ENCODE measurements around the gene ZNF74. TPM values are rescaled to one million over a fixed set of nuclear protein-coding genes. Genes with fewer than 3 reads are reported as not detected.

The ZNF74 gene
- polyA plus RNA-seq, 3 donors, result 1.9 to 4.8 (median 1.9) TPM

GRCh38 chr22:20397498-20397897 is 3.5 kb downstream of the ZNF74 start:
- WGBS (ENCODE audit: insufficient coverage), result no CpG with 5 or more reads among the region's 2 CpGs
- intact Hi-C loops (cut with micrococcal nuclease), result no loop called here

GRCh38 chr22:20398420-20398819 is 4.5 kb downstream of the ZNF74 start:
- peaks cover 0 to 1% (median 0%) of the 10 kb centered on the region in 3 donors for H3K27me3 Mint-ChIP-seq (ENCODE audit: low read depth in 3 of 3)
- WGBS (ENCODE audit: insufficient coverage), result no CpG with 5 or more reads among the region's 5 CpGs
- Histone ChIP-seq H4K20me1 (ENCODE audit: insufficient read depth, low read length) (no peaks in the 10 kb centered on the region), H2AFZ (ENCODE audit: insufficient read depth, low read depth, low read length, poor library complexity, severe bottlenecking) (no peak overlapping the region), H3K27ac (ENCODE audit: low read depth in 1 of 2, low read length in 2 of 2) (no peak overlapping the region), H3K4me1 (ENCODE audit: control insufficient read depth in 1 of 2, insufficient read depth in 2 of 2, low read length in 2 of 2) (peaks cover 22 to 24% of the 10 kb centered on the region in 2 donors), H3K79me2 (ENCODE audit: insufficient read depth, low read length) (peaks cover 7% of the 10 kb centered on the region), H3K4me2 (replicated peaks; ENCODE audit: extremely low read depth, low read length, poor library complexity, severe bottlenecking) (no peak overlapping the region), H3K9me3 (replicated peaks in 1 of 2; ENCODE audit: control insufficient read depth in 1 of 2, insufficient read depth in 1 of 2, low read length in 2 of 2) (no peaks in the 10 kb centered on the region), H3K4me3 (replicated peaks in 1 of 3; ENCODE audit: low read depth in 2 of 3, low read length in 3 of 3) (no peak overlapping the region), H3K27me3 (ENCODE audit: control insufficient read depth in 2 of 2, insufficient read depth in 2 of 2, low read length in 2 of 2) (no peaks in the 10 kb centered on the region), H3K9ac (ENCODE audit: insufficient read depth, low read length, poor library complexity, severe bottlenecking) (no peak overlapping the region), H3K36me3 (replicated peaks in 1 of 2; ENCODE audit: control insufficient read depth in 1 of 2, insufficient read depth in 2 of 2, low read length in 2 of 2) (peaks cover 4 to 20% of the 10 kb centered on the region in 2 donors)
- no peak overlapping the region for H3K27ac Mint-ChIP-seq
- TF ChIP-seq CTCF (IDR thresholded peaks at IDR 0.05), result no peak
- DNase-seq, result no peak
- peaks cover 0 to 2% (median 0%) of the 10 kb centered on the region in 7 donors for H3K9me3 Mint-ChIP-seq
- H3K4me1 Mint-ChIP-seq, result peaks cover 28% of the 10 kb centered on the region
- intact Hi-C loops (cut with micrococcal nuclease), result no loop called here
- no peak overlapping the region for H3K4me3 Mint-ChIP-seq
- H3K36me3 Mint-ChIP-seq, result peaks cover 11 to 19% of the 10 kb centered on the region in 2 donors

More at GRCh38 chr22:20397498-20397897, 3.5 kb downstream of the ZNF74 start:
- Histone ChIP-seq H3K27ac (ENCODE audit: low read depth in 1 of 2, low read length in 2 of 2) (no peak overlapping the region), H3K4me1 (ENCODE audit: control insufficient read depth in 1 of 2, insufficient read depth in 2 of 2, low read length in 2 of 2) (peaks cover 25 to 27% of the 10 kb centered on the region in 2 donors), H3K79me2 (ENCODE audit: insufficient read depth, low read length) (peaks cover 7% of the 10 kb centered on the region), H3K36me3 (replicated peaks in 1 of 2; ENCODE audit: control insufficient read depth in 1 of 2, insufficient read depth in 2 of 2, low read length in 2 of 2) (peaks cover 4 to 16% of the 10 kb centered on the region in 2 donors), H3K9me3 (replicated peaks in 1 of 2; ENCODE audit: control insufficient read depth in 1 of 2, insufficient read depth in 1 of 2, low read length in 2 of 2) (no peaks in the 10 kb centered on the region), H4K20me1 (ENCODE audit: insufficient read depth, low read length) (no peaks in the 10 kb centered on the region), H3K4me2 (replicated peaks; ENCODE audit: extremely low read depth, low read length, poor library complexity, severe bottlenecking) (no peak overlapping the region), H2AFZ (ENCODE audit: insufficient read depth, low read depth, low read length, poor library complexity, severe bottlenecking) (no peak overlapping the region), H3K4me3 (replicated peaks in 1 of 3; ENCODE audit: low read depth in 2 of 3, low read length in 3 of 3) (no peak overlapping the region), H3K9ac (ENCODE audit: insufficient read depth, low read length, poor library complexity, severe bottlenecking) (no peak overlapping the region), H3K27me3 (ENCODE audit: control insufficient read depth in 2 of 2, insufficient read depth in 2 of 2, low read length in 2 of 2) (no peaks in the 10 kb centered on the region)
- Mint-ChIP-seq H3K9me3 (peaks cover 0 to 2% (median 0%) of the 10 kb centered on the region in 7 donors), H3K27ac (no peak overlapping the region), H3K4me1 (peaks cover 31% of the 10 kb centered on the region), H3K4me3 (no peak overlapping the region), H3K36me3 (peaks cover 4 to 15% of the 10 kb centered on the region in 2 donors), H3K27me3 (ENCODE audit: low read depth in 3 of 3) (peaks cover 0 to 1% (median 0%) of the 10 kb centered on the region in 3 donors)
- no peak for TF ChIP-seq CTCF (IDR thresholded peaks at IDR 0.05)
- no peak for DNase-seq
